ENCODE measurements around the gene IFNAR1. TPM values are rescaled to one million over a fixed set of nuclear protein-coding genes. Genes with fewer than 3 reads are reported as not detected.

IFNAR1 gene
- total and polyA plus RNA-seq, 2 of the 4 experiments (the other 2 are of a cell fraction) = 7.8 to 9.9 TPM

DNA sequence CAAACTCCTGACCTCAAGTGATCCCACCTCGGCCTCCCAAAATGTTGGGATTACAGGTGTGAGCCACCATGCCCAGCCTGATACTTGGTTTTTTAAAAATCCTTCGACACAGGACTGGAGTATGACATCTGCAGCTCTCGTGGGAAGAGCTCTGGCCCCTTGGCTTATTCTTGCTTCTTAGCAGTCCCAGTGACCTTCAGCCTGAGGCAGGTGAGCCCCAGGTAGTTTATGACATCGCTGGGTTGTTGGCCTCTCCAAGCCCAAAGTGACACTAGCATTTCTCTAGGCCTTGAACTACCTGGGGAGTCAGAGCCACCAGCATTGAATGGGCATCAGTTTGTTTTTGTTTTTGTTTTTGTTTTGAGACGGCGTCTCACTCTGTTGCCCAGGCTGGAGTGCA lies 62.5 kb downstream of the IFNAR1 start:
- no peak overlapping the region for H4K5ac ChIP-seq (ENCODE audit: low read depth, low read length)
- peaks cover 6% of the 10 kb centered on the region for H3K27me3 ChIP-seq (ENCODE audit: control insufficient read depth, insufficient read depth, low read length)
- intact Hi-C loops (cut with micrococcal nuclease) = no loop called here
- H3K18ac ChIP-seq (ENCODE audit: low read depth, low read length) = no peak overlapping the region
- H2BK20ac ChIP-seq (ENCODE audit: low read depth, low read length) = no peak overlapping the region
- ChIA-PET CTCF (interaction anchor here (0.5 kb wide), 1 partner anchor 154 kb away, joined by 5 read pairs; no protein-coding TSS in a partner anchor), POLR2A (ENCODE audit: unreplicated experiment) (no interaction called here)
- no peaks in the 10 kb centered on the region for H4K20me1 ChIP-seq (ENCODE audit: insufficient read depth, low read length)
- no peak overlapping the region for H3K9ac ChIP-seq (ENCODE audit: low read depth, low read length)
- no TSS peak for BruUV-seq (replicated peaks)
- dilution Hi-C loops (cut with HindIII; ENCODE audit: low sequenced_read_pairs, unreplicated experiment) = no loop called here
- no peak overlapping the region for H2AK9ac ChIP-seq (replicated peaks; ENCODE audit: low read depth, low read length, poor library complexity)
- no peak overlapping the region for H3K4me3 ChIP-seq (ENCODE audit: insufficient read depth, low read depth, low read length)
- no peak overlapping the region for H3K4me2 ChIP-seq (ENCODE audit: low read depth, low read length)
- H3K23ac ChIP-seq (ENCODE audit: low read depth, low read length) = no peak overlapping the region
- no peaks in the 10 kb centered on the region for H3K9me3 ChIP-seq (ENCODE audit: control insufficient read depth, insufficient read depth, low read length)
- no peak overlapping the region for H2BK120ac ChIP-seq (ENCODE audit: low read depth, low read length)
- peaks cover 7% of the 10 kb centered on the region; the same call in 1 of the 2 replicates for H3K9me1 ChIP-seq (ENCODE audit: insufficient read depth, low read length)
- H4K91ac ChIP-seq (ENCODE audit: insufficient read depth, low read depth, low read length) = no peak overlapping the region
- H3K36me3 ChIP-seq (ENCODE audit: control insufficient read depth, insufficient read depth, low read length) = no peaks in the 10 kb centered on the region
- no peak overlapping the region for H4K8ac ChIP-seq (ENCODE audit: low read depth in 2 of 2, low read length in 2 of 2)
- H3K56ac ChIP-seq (ENCODE audit: extremely low read depth, insufficient read depth, low read length) = no peak overlapping the region
- DNase-seq (no peak), ATAC-seq (ENCODE audit: low read depth) (no peak)
- no peak overlapping the region for H2AK5ac ChIP-seq (ENCODE audit: low read depth, low read length)
- no peak overlapping the region for H3K4ac ChIP-seq (ENCODE audit: low read depth, low read length)
- no peaks in the 10 kb centered on the region for H3K79me1 ChIP-seq (ENCODE audit: low read depth in 1 of 2, low read length in 2 of 2)
- in situ Hi-C loops (cut with MboI; ENCODE audit: low sequenced_read_pairs) = no loop called here
- no peak overlapping the region for H2AFZ ChIP-seq (replicated peaks; ENCODE audit: low read length, poor library complexity)
- 94% methylated on average over 2 of the region's 6 CpGs; no CpG with 5 or more reads in 1 of the 2 experiments for WGBS, 2 experiments (ENCODE audit: extremely low coverage in 2 of 2, insufficient read length in 1 of 2)
- H3K14ac ChIP-seq (replicated peaks; ENCODE audit: low read depth, low read length) = no peak overlapping the region
- H2BK5ac ChIP-seq (ENCODE audit: low read depth, low read length, poor library complexity, severe bottlenecking) = no peak overlapping the region
- H3K27ac ChIP-seq (ENCODE audit: insufficient read depth, low read length) = no peak overlapping the region
- no peak overlapping the region for H2BK15ac ChIP-seq (ENCODE audit: low read depth, low read length)
- no peak for TF ChIP-seq NFE2L2 (IDR thresholded peaks at IDR 0.05; ENCODE audit: low read depth, low read length)
- TF ChIP-seq, protein P1, sequence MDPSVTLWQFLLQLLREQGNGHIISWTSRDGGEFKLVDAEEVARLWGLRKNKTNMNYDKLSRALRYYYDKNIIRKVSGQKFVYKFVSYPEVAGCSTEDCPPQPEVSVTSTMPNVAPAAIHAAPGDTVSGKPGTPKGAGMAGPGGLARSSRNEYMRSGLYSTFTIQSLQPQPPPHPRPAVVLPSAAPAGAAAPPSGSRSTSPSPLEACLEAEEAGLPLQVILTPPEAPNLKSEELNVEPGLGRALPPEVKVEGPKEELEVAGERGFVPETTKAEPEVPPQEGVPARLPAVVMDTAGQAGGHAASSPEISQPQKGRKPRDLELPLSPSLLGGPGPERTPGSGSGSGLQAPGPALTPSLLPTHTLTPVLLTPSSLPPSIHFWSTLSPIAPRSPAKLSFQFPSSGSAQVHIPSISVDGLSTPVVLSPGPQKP (IDR thresholded peaks at IDR 0.05; ENCODE audit: borderline replicate concordance, low read depth, low read length) = no peak
- no peak for TF ChIP-seq RFX5 (IDR thresholded peaks at IDR 0.05; ENCODE audit: low read depth, low read length)
- no peak for TF ChIP-seq POLR2A (IDR thresholded peaks at IDR 0.05; ENCODE audit: low read depth, low read length)
- TF ChIP-seq BHLHE40 (IDR thresholded peaks at IDR 0.05; ENCODE audit: low read depth, low read length) = no peak
- TF ChIP-seq MAZ (IDR thresholded peaks at IDR 0.05; ENCODE audit: borderline replicate concordance, low read depth, low read length) = no peak
- TF ChIP-seq, protein P2, sequence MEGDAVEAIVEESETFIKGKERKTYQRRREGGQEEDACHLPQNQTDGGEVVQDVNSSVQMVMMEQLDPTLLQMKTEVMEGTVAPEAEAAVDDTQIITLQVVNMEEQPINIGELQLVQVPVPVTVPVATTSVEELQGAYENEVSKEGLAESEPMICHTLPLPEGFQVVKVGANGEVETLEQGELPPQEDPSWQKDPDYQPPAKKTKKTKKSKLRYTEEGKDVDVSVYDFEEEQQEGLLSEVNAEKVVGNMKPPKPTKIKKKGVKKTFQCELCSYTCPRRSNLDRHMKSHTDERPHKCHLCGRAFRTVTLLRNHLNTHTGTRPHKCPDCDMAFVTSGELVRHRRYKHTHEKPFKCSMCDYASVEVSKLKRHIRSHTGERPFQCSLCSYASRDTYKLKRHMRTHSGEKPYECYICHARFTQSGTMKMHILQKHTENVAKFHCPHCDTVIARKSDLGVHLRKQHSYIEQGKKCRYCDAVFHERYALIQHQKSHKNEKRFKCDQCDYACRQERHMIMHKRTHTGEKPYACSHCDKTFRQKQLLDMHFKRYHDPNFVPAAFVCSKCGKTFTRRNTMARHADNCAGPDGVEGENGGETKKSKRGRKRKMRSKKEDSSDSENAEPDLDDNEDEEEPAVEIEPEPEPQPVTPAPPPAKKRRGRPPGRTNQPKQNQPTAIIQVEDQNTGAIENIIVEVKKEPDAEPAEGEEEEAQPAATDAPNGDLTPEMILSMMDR (conservative IDR thresholded peaks at IDR 0.05; ENCODE audit: low read depth, low read length) = no peak
- no peak for TF ChIP-seq CHD1 (IDR thresholded peaks at IDR 0.05; ENCODE audit: low read depth, low read length)
- no peak for TF ChIP-seq RCOR1 (IDR thresholded peaks at IDR 0.05; ENCODE audit: insufficient replicate concordance, low read length)
- H3K4me1 ChIP-seq (ENCODE audit: control insufficient read depth, insufficient read depth, low read length) = peaks cover 8% of the 10 kb centered on the region

All from IMR-90 (cell line).